Nephron progenitor cell (in vitro differentiated cells): ENCODE data around the gene IDE.

Source experiments
- DNase-seq: peaks from one replicate; pipeline ENCODE4 v3.0.0; 2021
- H3K27ac Mint-ChIP-seq: 2 replicates; pipeline ENCODE4 v1.8.0; 2021; ENCODE audit warnings: mild to moderate bottlenecking, moderate library complexity, mixed read lengths
- H3K27me3 Mint-ChIP-seq: 2 replicates; pipeline ENCODE4 v1.8.0; 2021; ENCODE audit warnings: mild to moderate bottlenecking, low read depth, mixed read lengths; ENCODE audit not compliant: poor library complexity
- H3K36me3 Mint-ChIP-seq: 2 replicates; pipeline ENCODE4 v1.8.0; 2021; ENCODE audit warnings: low read depth, mixed read lengths
- H3K4me1 Mint-ChIP-seq: 2 replicates; pipeline ENCODE4 v1.8.0; 2021; ENCODE audit warnings: mixed read lengths
- H3K4me3 Mint-ChIP-seq: 2 replicates; pipeline ENCODE4 v1.8.0; 2021; ENCODE audit warnings: mild to moderate bottlenecking, moderate library complexity, mixed read lengths
- H3K9me3 Mint-ChIP-seq: 2 replicates; pipeline ENCODE4 v1.8.0; 2021; ENCODE audit warnings: mild to moderate bottlenecking, moderate library complexity, mixed read lengths
- TF ChIP-seq, protein P1 (sequence below): fragments of 200-600 bp; sonication (generic); IDR thresholded peaks from 2 replicates; pipeline ENCODE4 v1.5.0; 2021; ENCODE audit warnings: antibody characterized with exemption

Gene IDE

DNA sequence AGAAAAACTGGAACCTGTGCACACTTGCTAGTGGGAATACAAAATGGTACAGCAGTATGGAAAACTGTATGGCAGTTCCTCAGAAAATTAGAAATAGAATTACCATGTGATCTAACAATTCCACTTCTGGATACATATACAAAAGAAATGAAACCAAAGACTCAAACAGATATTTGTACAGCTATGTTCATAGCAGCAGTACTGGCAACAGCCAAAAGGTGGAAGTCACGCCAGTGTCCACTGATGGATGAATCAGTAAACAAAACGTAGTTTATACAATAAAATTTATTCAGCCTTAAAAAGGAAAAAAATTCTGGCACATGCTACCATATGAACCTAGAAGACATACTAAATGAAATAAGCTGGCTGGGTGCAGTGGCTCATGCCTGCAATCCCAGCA, 23.0 kb downstream of the IDE start:
- TF ChIP-seq, protein P1, sequence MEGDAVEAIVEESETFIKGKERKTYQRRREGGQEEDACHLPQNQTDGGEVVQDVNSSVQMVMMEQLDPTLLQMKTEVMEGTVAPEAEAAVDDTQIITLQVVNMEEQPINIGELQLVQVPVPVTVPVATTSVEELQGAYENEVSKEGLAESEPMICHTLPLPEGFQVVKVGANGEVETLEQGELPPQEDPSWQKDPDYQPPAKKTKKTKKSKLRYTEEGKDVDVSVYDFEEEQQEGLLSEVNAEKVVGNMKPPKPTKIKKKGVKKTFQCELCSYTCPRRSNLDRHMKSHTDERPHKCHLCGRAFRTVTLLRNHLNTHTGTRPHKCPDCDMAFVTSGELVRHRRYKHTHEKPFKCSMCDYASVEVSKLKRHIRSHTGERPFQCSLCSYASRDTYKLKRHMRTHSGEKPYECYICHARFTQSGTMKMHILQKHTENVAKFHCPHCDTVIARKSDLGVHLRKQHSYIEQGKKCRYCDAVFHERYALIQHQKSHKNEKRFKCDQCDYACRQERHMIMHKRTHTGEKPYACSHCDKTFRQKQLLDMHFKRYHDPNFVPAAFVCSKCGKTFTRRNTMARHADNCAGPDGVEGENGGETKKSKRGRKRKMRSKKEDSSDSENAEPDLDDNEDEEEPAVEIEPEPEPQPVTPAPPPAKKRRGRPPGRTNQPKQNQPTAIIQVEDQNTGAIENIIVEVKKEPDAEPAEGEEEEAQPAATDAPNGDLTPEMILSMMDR = no peak
- Mint-ChIP-seq H3K4me3 (no peak overlapping the region), H3K9me3 (peaks cover 29% of the 10 kb centered on the region), H3K36me3 (peaks cover 46% of the 10 kb centered on the region), H3K4me1 (no peaks in the 10 kb centered on the region), H3K27me3 (peaks cover 4% of the 10 kb centered on the region), H3K27ac (no peak overlapping the region)
- DNase-seq = no peak

DNA sequence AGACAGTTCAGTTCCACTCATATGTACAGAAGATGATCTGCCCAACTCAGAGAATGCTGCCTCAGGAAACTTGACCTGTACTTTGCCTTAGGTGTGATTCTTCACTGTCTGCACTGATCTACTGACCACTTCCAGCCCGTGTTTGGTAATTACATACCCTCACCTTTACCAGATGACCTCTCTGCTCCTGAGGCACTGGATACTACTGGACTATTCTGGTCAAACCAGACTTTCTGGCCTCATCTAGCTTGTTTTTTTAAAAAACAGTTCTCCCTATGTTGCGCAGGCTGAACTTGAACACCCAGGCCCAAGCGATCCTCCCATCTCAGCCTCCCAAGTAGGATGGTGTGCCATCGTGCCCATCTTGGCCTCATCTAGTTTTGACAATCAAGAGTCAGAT, 26.2 kb downstream of the IDE start:
- Mint-ChIP-seq H3K27me3 (no peaks in the 10 kb centered on the region), H3K27ac (peak overlapping the region; percentile 48), H3K4me1 (peaks cover 12% of the 10 kb centered on the region), H3K9me3 (peaks cover 3% of the 10 kb centered on the region), H3K36me3 (peaks cover 19% of the 10 kb centered on the region), H3K4me3 (no peak overlapping the region)
- no peak for DNase-seq
- TF ChIP-seq, protein P1 = no peak

DNA sequence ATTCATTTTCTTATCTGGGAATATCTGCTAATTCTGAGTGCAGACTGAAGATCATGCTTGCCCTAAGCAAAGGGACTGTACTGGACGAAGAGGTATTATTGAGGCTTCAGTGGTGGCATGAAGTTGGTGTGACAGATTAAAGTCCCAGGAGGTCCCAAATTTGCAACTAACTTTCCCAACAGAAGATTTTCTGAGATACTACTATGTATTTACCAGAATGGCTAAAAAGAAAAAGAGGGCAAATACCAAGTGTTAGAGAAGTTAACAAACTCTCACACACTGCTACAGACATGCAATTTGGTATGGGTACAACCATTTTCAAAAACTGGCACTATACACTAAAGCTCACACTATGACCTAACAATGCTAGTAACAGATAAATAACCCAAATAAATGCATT, 28.3 kb downstream of the IDE start:
- DNase-seq = no peak
- Mint-ChIP-seq H3K4me3 (no peak overlapping the region), H3K9me3 (no peaks in the 10 kb centered on the region), H3K27me3 (no peaks in the 10 kb centered on the region), H3K27ac (no peak overlapping the region), H3K4me1 (peaks cover 22% of the 10 kb centered on the region), H3K36me3 (peaks cover 4% of the 10 kb centered on the region)
- TF ChIP-seq, protein P1 = no peak

DNA sequence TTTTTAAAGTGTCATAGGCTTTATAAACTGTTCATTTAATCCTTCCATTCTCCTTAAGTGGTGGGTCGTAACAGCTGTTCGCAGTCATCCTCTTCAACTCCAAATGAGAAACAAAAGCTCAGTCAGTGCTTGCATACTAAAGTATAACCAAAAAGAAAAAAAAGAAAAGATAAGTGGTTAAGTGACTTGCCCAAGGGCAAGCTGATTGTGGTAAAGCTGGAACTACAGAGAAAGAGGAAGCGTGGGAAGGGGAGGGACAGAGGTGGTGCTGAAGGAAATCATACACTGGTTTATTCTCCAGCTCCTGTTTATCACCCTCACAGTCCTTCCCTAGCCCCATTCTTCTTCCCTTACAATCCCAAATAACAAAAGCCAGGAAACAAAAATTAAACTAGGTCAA, 29.6 kb downstream of the IDE start:
- peaks cover 22% of the 10 kb centered on the region for H3K4me1 Mint-ChIP-seq
- no peaks in the 10 kb centered on the region for H3K9me3 Mint-ChIP-seq
- no peak overlapping the region for H3K4me3 Mint-ChIP-seq
- TF ChIP-seq, protein P1 = no peak
- H3K27me3 Mint-ChIP-seq = no peaks in the 10 kb centered on the region
- peak overlapping the region; percentile 22 for H3K27ac Mint-ChIP-seq
- peaks cover 4% of the 10 kb centered on the region for H3K36me3 Mint-ChIP-seq
- DNase-seq = no peak

DNA sequence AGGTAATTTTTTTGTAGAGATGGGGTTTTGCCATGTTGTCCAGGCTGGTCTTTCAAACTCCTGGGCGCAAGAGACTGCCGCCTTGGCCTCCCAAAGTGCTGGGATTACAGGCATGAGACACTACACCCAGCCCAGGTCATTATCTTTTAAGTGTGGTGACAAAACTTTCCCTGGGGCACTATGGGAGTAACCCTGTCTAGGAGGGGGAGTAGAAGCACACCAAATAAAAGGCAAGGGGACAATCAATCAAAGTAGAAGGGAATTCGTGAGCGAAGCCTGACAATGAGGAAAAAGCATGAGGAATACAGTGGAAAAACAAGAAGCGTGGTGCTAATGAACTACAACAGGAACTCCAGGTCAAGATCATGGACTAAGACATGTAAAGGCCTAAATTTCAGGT, 31.4 kb downstream of the IDE start:
- peaks cover 22% of the 10 kb centered on the region for H3K4me1 Mint-ChIP-seq
- H3K9me3 Mint-ChIP-seq = no peaks in the 10 kb centered on the region
- DNase-seq = no peak
- H3K4me3 Mint-ChIP-seq = no peak overlapping the region
- H3K27me3 Mint-ChIP-seq = no peaks in the 10 kb centered on the region
- H3K27ac Mint-ChIP-seq = peak overlapping the region; percentile 83
- H3K36me3 Mint-ChIP-seq = peaks cover 5% of the 10 kb centered on the region
- TF ChIP-seq, protein P1 = no peak

DNA sequence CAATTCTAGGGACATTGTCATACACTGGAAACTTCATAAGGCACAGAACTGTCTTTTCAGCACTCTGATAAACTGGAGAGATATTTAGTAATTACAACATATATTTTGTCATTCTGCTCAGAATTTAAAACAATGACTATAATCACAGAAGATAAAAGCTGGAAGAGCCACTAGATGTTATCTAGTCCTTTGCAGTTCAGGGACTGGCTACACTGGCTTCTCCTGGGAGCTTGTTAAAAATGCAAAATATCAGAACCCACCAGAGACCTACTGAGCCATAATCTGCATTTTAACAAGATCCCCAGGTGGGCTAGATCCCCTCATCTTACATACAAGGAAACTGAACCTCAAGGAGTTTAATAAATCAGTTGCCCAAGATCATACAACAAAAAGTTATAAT, 32.3 kb downstream of the IDE start:
- no peak for DNase-seq
- H3K27me3 Mint-ChIP-seq = no peaks in the 10 kb centered on the region

More for the DNA sequence above, 32.3 kb downstream of the IDE start:
- Mint-ChIP-seq H3K4me3 (no peak overlapping the region), H3K27ac (no peak overlapping the region), H3K9me3 (no peaks in the 10 kb centered on the region), H3K4me1 (peaks cover 22% of the 10 kb centered on the region), H3K36me3 (peaks cover 14% of the 10 kb centered on the region)
- TF ChIP-seq, protein P1 = no peak
